ENCODE measurements around the gene ZNF497. TPM values are rescaled to one million over a fixed set of nuclear protein-coding genes. Genes with fewer than 3 reads are reported as not detected.

ZNF497 gene
- total and polyA plus RNA-seq, 2 of the 13 experiments (the other 11 are each of a cell fraction or from before 2014, with no cell fraction given): 1.5 to 1.9 TPM

GRCh38 chr19:58353717-58354477 lies 8.7 kb downstream of the ZNF497 start (continued):
- TF ChIP-seq SNAI1 (CRISPR knock-in tag; IDR thresholded peaks at IDR 0.05; ENCODE audit: borderline replicate concordance) (0 out of 2 replicates have a peak, but pooled peaks have one; percentile 50), ZSCAN20 (CRISPR knock-in tag; IDR thresholded peaks at IDR 0.05; ENCODE audit: borderline replicate concordance) (0 out of 2 replicates have a peak, but pooled peaks have one; percentile 36), ZNF777 (CRISPR knock-in tag; IDR thresholded peaks at IDR 0.05) (0 out of 2 replicates have a peak, but pooled peaks have one; percentile 10), PREB (CRISPR knock-in tag; IDR thresholded peaks at IDR 0.05) (no peak), ZNF501 (CRISPR knock-in tag; IDR thresholded peaks at IDR 0.05) (no peak), THRA (CRISPR knock-in tag; IDR thresholded peaks at IDR 0.05; ENCODE audit: borderline replicate concordance) (no peak), TCF7 (IDR thresholded peaks at IDR 0.05; ENCODE audit: low read depth) (no peak), MED8 (CRISPR knock-in tag; IDR thresholded peaks at IDR 0.05; ENCODE audit: insufficient replicate concordance) (peak; percentile 20), RNF219 (CRISPR knock-in tag; IDR thresholded peaks at IDR 0.05) (no peak), SALL2 (CRISPR knock-in tag; IDR thresholded peaks at IDR 0.05) (0 out of 2 replicates have a peak, but pooled peaks have one; percentile 41), BORCS8-MEF2B (CRISPR knock-in tag; IDR thresholded peaks at IDR 0.05) (peak; percentile 47), ZBTB10 (CRISPR knock-in tag; IDR thresholded peaks at IDR 0.05; ENCODE audit: borderline replicate concordance) (0 out of 2 replicates have a peak, but pooled peaks have one; percentile 29), PAXIP1 (CRISPR knock-in tag; conservative IDR thresholded peaks at IDR 0.05) (peak; percentile 62), ZNF792 (CRISPR knock-in tag; IDR thresholded peaks at IDR 0.05) (no peak), RXRB (CRISPR knock-in tag; IDR thresholded peaks at IDR 0.05; ENCODE audit: borderline replicate concordance) (no peak), ZNF746 (CRISPR knock-in tag; IDR thresholded peaks at IDR 0.05) (0 out of 2 replicates have a peak, but pooled peaks have one; percentile 3), ZFYVE20 (CRISPR knock-in tag; IDR thresholded peaks at IDR 0.05; ENCODE audit: borderline replicate concordance, low read depth) (no peak)
